Measurements from ENCODE around the gene GPR156.

GRCh38 chr3:120202363-120202762 lies 82.7 kb downstream of the GPR156 start:
- TF ChIP-seq CTCF (conservative IDR thresholded peaks at IDR 0.05 in 1 of 2, IDR thresholded peaks at IDR 0.05 in 1 of 2; ENCODE audit: extremely low read depth in 1 of 2, insufficient read depth in 1 of 2, low read depth in 1 of 2, low read length in 2 of 2), result no peak
- TF ChIP-seq EZH2 (IDR thresholded peaks at IDR 0.05; ENCODE audit: borderline replicate concordance, low read length), result no peak

All from mammary epithelial cell (primary cell).